Liver (tissue), 9 donors: ENCODE results near the gene WWOX. TPM values are rescaled to one million over a fixed set of nuclear protein-coding genes. Genes with fewer than 3 reads are reported as not detected.

Source experiments
- DNase-seq: peaks from one replicate; pipeline ENCODE4 v3.0.0-alpha.2; 2017; ENCODE audit warnings: low spot score
- H3K27ac ChIP-seq, 2 donors: one replicate each; pipeline ENCODE4 v1.7.0; 2013; ENCODE audit warnings: inconsistent platforms in 2 of 2, low read length in 2 of 2, control low read depth in 1 of 2, low read depth in 1 of 2, mild to moderate bottlenecking in 1 of 2
- H3K27me3 ChIP-seq, 4 donors: one replicate each; pipeline versions ENCODE4 v1.6.1 to v1.7.0; 2013; ENCODE audit warnings: low read length in 3 of 4, inconsistent platforms in 1 of 4, mild to moderate bottlenecking in 1 of 4, moderate library complexity in 1 of 4; ENCODE audit not compliant: control insufficient read depth in 4 of 4, insufficient read depth in 4 of 4
- H3K36me3 ChIP-seq, 4 donors: one replicate each; pipeline versions ENCODE4 v1.6.1 to v1.7.0; 2013; ENCODE audit warnings: low read length in 3 of 4, mild to moderate bottlenecking in 3 of 4, low read depth in 1 of 4, moderate library complexity in 1 of 4; ENCODE audit not compliant: control insufficient read depth in 4 of 4, insufficient read depth in 3 of 4
- H3K4me1 ChIP-seq, 4 donors: one replicate each; pipeline versions ENCODE4 v1.6.1 to v1.7.0; 2013; ENCODE audit warnings: low read length in 3 of 4, mild to moderate bottlenecking in 3 of 4, moderate library complexity in 1 of 4; ENCODE audit not compliant: control insufficient read depth in 4 of 4, insufficient read depth in 4 of 4
- H3K4me3 ChIP-seq, 3 donors: one replicate each; pipeline versions ENCODE4 v1.6.1 to v1.7.0; 2013; ENCODE audit warnings: low read length in 3 of 3, control low read depth in 1 of 3, low read depth in 1 of 3, mild to moderate bottlenecking in 1 of 3
- H3K9ac ChIP-seq, 2 donors: one replicate each; pipeline ENCODE4 v1.7.0; 2013; ENCODE audit warnings: low read length in 2 of 2, mild to moderate bottlenecking in 2 of 2, moderate library complexity in 2 of 2, control low read depth in 1 of 2, low read depth in 1 of 2
- H3K9me3 ChIP-seq, 4 donors: one replicate each; pipeline versions ENCODE4 v1.6.1 to v1.7.0; 2013; ENCODE audit warnings: low read length in 3 of 4; ENCODE audit not compliant: control insufficient read depth in 4 of 4
- EGR1 ChIP-seq, 2 donors: IDR thresholded peaks; 2 replicates each; pipeline ENCODE4 v1.6.1; 2016 to 2018; ENCODE audit warnings: antibody characterized with exemption in 2 of 2, low read depth in 2 of 2
- FOXA1 ChIP-seq: IDR thresholded peaks from 2 replicates; pipeline ENCODE4 v1.6.1; 2016; ENCODE audit warnings: antibody characterized with exemption
- FOXA2 ChIP-seq: IDR thresholded peaks from 2 replicates; pipeline ENCODE4 v1.6.1; 2016; ENCODE audit warnings: antibody characterized with exemption
- GABPA ChIP-seq, 2 donors: IDR thresholded peaks in 1 of 2; conservative IDR thresholded peaks in 1 of 2; 2 replicates each; pipeline ENCODE4 v1.6.1; 2016; ENCODE audit warnings: antibody characterized with exemption in 2 of 2, mild to moderate bottlenecking in 1 of 2, moderate library complexity in 1 of 2
- HNF4A ChIP-seq, 2 donors: conservative IDR thresholded peaks; 2 replicates each; pipeline ENCODE4 v1.6.1; 2016; ENCODE audit warnings: antibody characterized with exemption in 2 of 2, mild to moderate bottlenecking in 2 of 2
- JUND ChIP-seq, 2 donors: IDR thresholded peaks; 2 replicates each; pipeline ENCODE4 v1.6.1; 2016; ENCODE audit warnings: antibody characterized with exemption in 2 of 2
- MAX ChIP-seq: IDR thresholded peaks from 2 replicates; pipeline ENCODE4 v1.6.1; 2016; ENCODE audit warnings: antibody characterized with exemption
- NR2F2 ChIP-seq: IDR thresholded peaks from 2 replicates; pipeline ENCODE4 v1.6.1; 2016; ENCODE audit warnings: antibody characterized with exemption
- RAD21 ChIP-seq, 2 donors: IDR thresholded peaks; 2 replicates each; pipeline ENCODE4 v1.6.1; 2016; ENCODE audit warnings: antibody characterized with exemption in 2 of 2, mild to moderate bottlenecking in 2 of 2
- RXRA ChIP-seq, 2 donors: IDR thresholded peaks; 2 replicates each; pipeline ENCODE4 v1.6.1; 2017 to 2018; ENCODE audit warnings: antibody characterized with exemption in 2 of 2, mild to moderate bottlenecking in 1 of 2
- SP1 ChIP-seq: IDR thresholded peaks from 2 replicates; pipeline ENCODE4 v1.6.1; 2018; ENCODE audit warnings: antibody characterized with exemption, mild to moderate bottlenecking
- TAF1 ChIP-seq: conservative IDR thresholded peaks from 2 replicates; pipeline ENCODE4 v1.6.1; 2016; ENCODE audit warnings: antibody characterized with exemption, mild to moderate bottlenecking
- YY1 ChIP-seq: IDR thresholded peaks from 2 replicates; pipeline ENCODE4 v1.6.1; 2016; ENCODE audit warnings: antibody characterized with exemption, mild to moderate bottlenecking
- WGBS: extraction: QIAGEN DNeasy Blood & Tissue Kit; methylation state at CpG from one replicate; pipeline ENCODE4 v1.1.7; 2013; 5-methylcytosine and 5-hydroxymethylcytosine counted together
- polyA plus RNA-seq, 2 donors: library from polyadenylated mRNA; stranded (reverse) in 1 of 2; unstranded in 1 of 2; fragments of 200-250 nt in 1 of 2; fragments of >200 nt in 1 of 2; fragmentation: Nextera tagmentation in 1 of 2; extraction: Ambion mirVana in 1 of 2; gene quantifications; one replicate each; pipeline versions ENCODE4 v1.2.1 to v1.2.3, GENCODE V29; 2013 to 2015
- total RNA-seq, 2 donors: library from RNA; depleted of rRNA; stranded (reverse); fragments of >200 nt; gene quantifications; one replicate each; pipeline ENCODE4 v1.2.3, GENCODE V29; 2014
- TF ChIP-seq, protein P1 (sequence below): IDR thresholded peaks from 2 replicates; pipeline ENCODE4 v1.6.1; 2016; ENCODE audit warnings: antibody characterized with exemption, mild to moderate bottlenecking
- TF ChIP-seq, protein P2 (sequence below): fragments of 150-350 bp; IDR thresholded peaks from 2 replicates; pipeline ENCODE4 v1.5.1; 2017; ENCODE audit warnings: improper control_type of control experiment, low read depth, low read length; ENCODE audit not compliant: missing input control
- TF ChIP-seq, protein P3 (sequence below): IDR thresholded peaks from 2 replicates; pipeline ENCODE4 v1.6.1; 2016; ENCODE audit warnings: antibody characterized with exemption
- TF ChIP-seq, protein P4 (sequence below): IDR thresholded peaks from 2 replicates; pipeline ENCODE4 v1.6.1; 2016; ENCODE audit warnings: antibody characterized with exemption
- donor health status: healthy.
- donor health status: healthy.
- donor health status: healthy.
- donor health status: healthy.
- donor health status: healthy.

Gene WWOX
- total and polyA plus RNA-seq, 4 donors: 9.8 to 46.0 (median 15.3) TPM

DNA sequence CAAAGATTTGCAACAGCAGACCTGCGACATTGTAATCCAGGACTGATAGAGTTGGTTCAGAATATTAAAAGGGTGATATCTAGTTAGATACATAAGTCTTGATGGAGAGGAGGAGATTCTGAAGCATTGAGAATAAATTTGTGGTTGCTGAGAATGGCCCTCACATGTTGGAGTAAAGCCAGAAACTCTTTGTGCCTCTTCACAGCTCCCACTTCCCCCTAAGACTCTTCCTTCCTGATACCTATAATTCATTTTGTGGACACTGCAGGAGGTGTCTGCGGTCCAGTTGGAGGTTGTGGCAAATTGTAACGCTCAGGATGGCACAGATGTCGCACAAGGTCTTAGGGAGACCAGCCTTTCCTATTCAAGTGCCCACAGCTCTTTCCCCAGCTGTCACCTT lies 17.5 kb downstream of the WWOX start:
- TF ChIP-seq, protein P1, sequence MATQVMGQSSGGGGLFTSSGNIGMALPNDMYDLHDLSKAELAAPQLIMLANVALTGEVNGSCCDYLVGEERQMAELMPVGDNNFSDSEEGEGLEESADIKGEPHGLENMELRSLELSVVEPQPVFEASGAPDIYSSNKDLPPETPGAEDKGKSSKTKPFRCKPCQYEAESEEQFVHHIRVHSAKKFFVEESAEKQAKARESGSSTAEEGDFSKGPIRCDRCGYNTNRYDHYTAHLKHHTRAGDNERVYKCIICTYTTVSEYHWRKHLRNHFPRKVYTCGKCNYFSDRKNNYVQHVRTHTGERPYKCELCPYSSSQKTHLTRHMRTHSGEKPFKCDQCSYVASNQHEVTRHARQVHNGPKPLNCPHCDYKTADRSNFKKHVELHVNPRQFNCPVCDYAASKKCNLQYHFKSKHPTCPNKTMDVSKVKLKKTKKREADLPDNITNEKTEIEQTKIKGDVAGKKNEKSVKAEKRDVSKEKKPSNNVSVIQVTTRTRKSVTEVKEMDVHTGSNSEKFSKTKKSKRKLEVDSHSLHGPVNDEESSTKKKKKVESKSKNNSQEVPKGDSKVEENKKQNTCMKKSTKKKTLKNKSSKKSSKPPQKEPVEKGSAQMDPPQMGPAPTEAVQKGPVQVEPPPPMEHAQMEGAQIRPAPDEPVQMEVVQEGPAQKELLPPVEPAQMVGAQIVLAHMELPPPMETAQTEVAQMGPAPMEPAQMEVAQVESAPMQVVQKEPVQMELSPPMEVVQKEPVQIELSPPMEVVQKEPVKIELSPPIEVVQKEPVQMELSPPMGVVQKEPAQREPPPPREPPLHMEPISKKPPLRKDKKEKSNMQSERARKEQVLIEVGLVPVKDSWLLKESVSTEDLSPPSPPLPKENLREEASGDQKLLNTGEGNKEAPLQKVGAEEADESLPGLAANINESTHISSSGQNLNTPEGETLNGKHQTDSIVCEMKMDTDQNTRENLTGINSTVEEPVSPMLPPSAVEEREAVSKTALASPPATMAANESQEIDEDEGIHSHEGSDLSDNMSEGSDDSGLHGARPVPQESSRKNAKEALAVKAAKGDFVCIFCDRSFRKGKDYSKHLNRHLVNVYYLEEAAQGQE: no peak
- no peak for TF ChIP-seq EGR1 (IDR thresholded peaks at IDR 0.05; ENCODE audit: low read depth in 2 of 2)
- no peak for TF ChIP-seq YY1
- no peak for TF ChIP-seq FOXA1
- no peak for TF ChIP-seq NR2F2
- TF ChIP-seq, protein P2, sequence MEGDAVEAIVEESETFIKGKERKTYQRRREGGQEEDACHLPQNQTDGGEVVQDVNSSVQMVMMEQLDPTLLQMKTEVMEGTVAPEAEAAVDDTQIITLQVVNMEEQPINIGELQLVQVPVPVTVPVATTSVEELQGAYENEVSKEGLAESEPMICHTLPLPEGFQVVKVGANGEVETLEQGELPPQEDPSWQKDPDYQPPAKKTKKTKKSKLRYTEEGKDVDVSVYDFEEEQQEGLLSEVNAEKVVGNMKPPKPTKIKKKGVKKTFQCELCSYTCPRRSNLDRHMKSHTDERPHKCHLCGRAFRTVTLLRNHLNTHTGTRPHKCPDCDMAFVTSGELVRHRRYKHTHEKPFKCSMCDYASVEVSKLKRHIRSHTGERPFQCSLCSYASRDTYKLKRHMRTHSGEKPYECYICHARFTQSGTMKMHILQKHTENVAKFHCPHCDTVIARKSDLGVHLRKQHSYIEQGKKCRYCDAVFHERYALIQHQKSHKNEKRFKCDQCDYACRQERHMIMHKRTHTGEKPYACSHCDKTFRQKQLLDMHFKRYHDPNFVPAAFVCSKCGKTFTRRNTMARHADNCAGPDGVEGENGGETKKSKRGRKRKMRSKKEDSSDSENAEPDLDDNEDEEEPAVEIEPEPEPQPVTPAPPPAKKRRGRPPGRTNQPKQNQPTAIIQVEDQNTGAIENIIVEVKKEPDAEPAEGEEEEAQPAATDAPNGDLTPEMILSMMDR: no peak
- TF ChIP-seq TAF1: no peak
- TF ChIP-seq, protein P3, sequence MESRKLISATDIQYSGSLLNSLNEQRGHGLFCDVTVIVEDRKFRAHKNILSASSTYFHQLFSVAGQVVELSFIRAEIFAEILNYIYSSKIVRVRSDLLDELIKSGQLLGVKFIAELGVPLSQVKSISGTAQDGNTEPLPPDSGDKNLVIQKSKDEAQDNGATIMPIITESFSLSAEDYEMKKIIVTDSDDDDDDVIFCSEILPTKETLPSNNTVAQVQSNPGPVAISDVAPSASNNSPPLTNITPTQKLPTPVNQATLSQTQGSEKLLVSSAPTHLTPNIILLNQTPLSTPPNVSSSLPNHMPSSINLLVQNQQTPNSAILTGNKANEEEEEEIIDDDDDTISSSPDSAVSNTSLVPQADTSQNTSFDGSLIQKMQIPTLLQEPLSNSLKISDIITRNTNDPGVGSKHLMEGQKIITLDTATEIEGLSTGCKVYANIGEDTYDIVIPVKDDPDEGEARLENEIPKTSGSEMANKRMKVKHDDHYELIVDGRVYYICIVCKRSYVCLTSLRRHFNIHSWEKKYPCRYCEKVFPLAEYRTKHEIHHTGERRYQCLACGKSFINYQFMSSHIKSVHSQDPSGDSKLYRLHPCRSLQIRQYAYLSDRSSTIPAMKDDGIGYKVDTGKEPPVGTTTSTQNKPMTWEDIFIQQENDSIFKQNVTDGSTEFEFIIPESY: no peak
- TF ChIP-seq HNF4A (conservative IDR thresholded peaks at IDR 0.05): no peak
- no peak for TF ChIP-seq RXRA (IDR thresholded peaks at IDR 0.05)
- no peak for TF ChIP-seq SP1
- TF ChIP-seq FOXA2: no peak
- no peak for TF ChIP-seq RAD21 (IDR thresholded peaks at IDR 0.05)
- no peak for TF ChIP-seq JUND (IDR thresholded peaks at IDR 0.05)
- no peak for TF ChIP-seq GABPA (IDR thresholded peaks at IDR 0.05 in 1 of 2, conservative IDR thresholded peaks at IDR 0.05 in 1 of 2)
- TF ChIP-seq MAX: no peak
- TF ChIP-seq, protein P4, sequence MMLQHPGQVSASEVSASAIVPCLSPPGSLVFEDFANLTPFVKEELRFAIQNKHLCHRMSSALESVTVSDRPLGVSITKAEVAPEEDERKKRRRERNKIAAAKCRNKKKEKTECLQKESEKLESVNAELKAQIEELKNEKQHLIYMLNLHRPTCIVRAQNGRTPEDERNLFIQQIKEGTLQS: no peak
- peaks cover 0 to 14% (median 6%) of the 10 kb centered on the region in 4 donors for H3K4me1 ChIP-seq
- no peak overlapping the region for H3K9ac ChIP-seq
- H3K27ac ChIP-seq: no peak overlapping the region
- no peak for DNase-seq
- H3K27me3 ChIP-seq: no peaks in the 10 kb centered on the region
- 80% methylated on average over 4 of the region's 4 CpGs for WGBS
- peaks cover 0 to 8% (median 5%) of the 10 kb centered on the region in 4 donors for H3K36me3 ChIP-seq
- no peaks in the 10 kb centered on the region for H3K9me3 ChIP-seq
- no peak overlapping the region for H3K4me3 ChIP-seq
